Bronchial epithelial cell (primary cell): ENCODE results near the gene SRPK2. TPM values are rescaled to one million over a fixed set of nuclear protein-coding genes. Genes with fewer than 3 reads are reported as not detected.

Experiments
- DNase-seq: peaks from one replicate; pipeline ENCODE4 v3.0.0-alpha.2; 2010; ENCODE audit warnings: low read depth
- FAIRE-seq: peaks from 2 replicates; lab custom pipeline; 2011; peaks lifted over from hg19 to GRCh38; lab: Jason Lieb, UNC
- H3K27me3 ChIP-seq: 2 replicates; pipeline ENCODE4 v1.5.1; 2011; ENCODE audit warnings: low read length; ENCODE audit not compliant: control insufficient read depth, insufficient read depth
- H3K36me3 ChIP-seq: 2 replicates; pipeline ENCODE4 v1.5.1; 2011; ENCODE audit warnings: low read length; ENCODE audit not compliant: control insufficient read depth, insufficient read depth
- H3K4me3 ChIP-seq: 2 replicates; pipeline ENCODE4 v1.5.1; 2011; ENCODE audit warnings: mild to moderate bottlenecking, low read depth, low read length, control low read depth
- CTCF ChIP-seq: IDR thresholded peaks from 2 replicates; pipeline ENCODE4 v1.5.1; 2011; ENCODE audit warnings: mild to moderate bottlenecking, moderate library complexity, low read length, control low read depth, inconsistent platforms; ENCODE audit not compliant: insufficient read depth, severe bottlenecking
- total RNA-seq: library from RNA; depleted of rRNA; stranded (reverse); fragments of >200 nt; gene quantifications from 2 replicates; pipeline ENCODE4 v1.2.1, GENCODE V29; 2014

The SRPK2 gene
- total RNA-seq, 1 donor from 2014 or later, result 43.4 TPM

- H3K36me3 ChIP-seq, result peaks cover 1% of the 10 kb centered on the region
- DNase-seq (no peak), FAIRE-seq (no peak)
- no peak overlapping the region for H3K4me3 ChIP-seq
- no peaks in the 10 kb centered on the region for H3K27me3 ChIP-seq
- no peak for TF ChIP-seq CTCF
These were observed 183.0 kb downstream of the SRPK2 start for GRCh38 chr7:105205592-105206237.

DNA sequence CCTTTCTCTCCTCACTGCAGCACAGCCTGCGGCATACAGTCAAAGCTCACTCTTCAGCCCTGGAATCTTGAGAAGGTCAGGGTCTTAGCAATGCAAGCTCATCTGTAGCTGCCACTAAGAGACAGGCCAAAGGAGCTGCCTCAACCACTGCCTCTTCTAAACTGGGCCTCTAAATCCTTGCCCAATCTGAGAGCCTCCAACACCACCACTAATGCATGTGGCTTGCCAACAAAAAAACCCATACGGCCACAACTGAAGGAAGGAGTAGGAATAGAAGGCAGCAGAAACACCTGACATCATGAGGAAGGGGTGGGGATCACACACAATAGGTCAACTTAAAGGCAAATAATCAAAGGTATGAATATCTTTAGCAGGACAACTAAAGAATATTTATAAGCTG is 183.8 kb downstream of the SRPK2 start:
- TF ChIP-seq CTCF, result no peak
- Histone ChIP-seq H3K36me3 (peaks cover 1% of the 10 kb centered on the region), H3K27me3 (no peaks in the 10 kb centered on the region), H3K4me3 (no peak overlapping the region)
- FAIRE-seq (no peak), DNase-seq (no peak)

DNA sequence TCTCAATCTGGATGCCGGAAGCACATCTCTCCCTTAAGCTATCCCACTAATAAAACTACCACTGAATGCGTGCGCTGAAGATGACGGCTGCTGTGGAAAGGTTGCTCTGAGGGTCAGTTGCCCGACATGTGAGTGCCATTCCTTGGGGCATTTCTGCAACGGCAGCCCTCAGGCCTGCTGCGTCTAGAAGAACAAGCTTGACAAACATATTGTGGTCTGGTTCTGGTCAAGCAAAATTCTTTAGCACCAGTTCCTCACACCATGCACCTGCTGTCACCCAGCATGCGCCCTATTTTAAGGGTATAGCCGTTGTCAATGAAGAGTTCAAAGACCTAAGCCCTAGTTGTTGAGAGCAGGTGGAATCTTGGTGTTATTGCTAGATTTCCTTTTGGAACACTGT is 184.2 kb downstream of the SRPK2 start:
- FAIRE-seq, result peak; percentile 50
- DNase-seq, result no peak
- no peak overlapping the region for H3K4me3 ChIP-seq
- no peak for TF ChIP-seq CTCF
- peaks cover 1% of the 10 kb centered on the region for H3K36me3 ChIP-seq
- H3K27me3 ChIP-seq, result no peaks in the 10 kb centered on the region

DNA sequence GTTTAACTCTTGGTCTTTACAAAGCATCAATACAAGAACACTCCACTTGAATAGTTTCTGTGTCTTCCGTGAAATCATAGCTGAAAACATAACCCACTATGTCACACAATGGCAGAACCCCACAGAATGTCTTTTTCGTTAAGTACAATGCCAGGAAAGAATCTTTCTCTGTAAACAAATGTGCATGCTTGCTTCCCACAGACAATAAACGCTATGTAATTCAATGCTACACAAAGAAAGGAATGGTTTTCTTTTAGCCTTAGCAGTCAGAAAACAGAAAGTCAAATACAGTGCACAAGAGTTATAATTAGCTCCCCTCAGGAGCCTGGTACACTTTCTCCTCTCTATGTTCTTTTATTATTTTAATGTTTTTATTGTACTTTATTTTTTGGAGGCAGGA is 186.1 kb downstream of the SRPK2 start:
- Histone ChIP-seq H3K27me3 (no peaks in the 10 kb centered on the region), H3K36me3 (peaks cover 1% of the 10 kb centered on the region), H3K4me3 (no peak overlapping the region)
- DNase-seq, result no peak
- TF ChIP-seq CTCF, result no peak
- no peak for FAIRE-seq

GRCh38 chr7:105199386-105199785 is 189.3 kb downstream of the SRPK2 start:
- no peaks in the 10 kb centered on the region for H3K27me3 ChIP-seq
- peaks cover 1% of the 10 kb centered on the region for H3K36me3 ChIP-seq
- H3K4me3 ChIP-seq, result no peak overlapping the region
- FAIRE-seq (no peak), DNase-seq (peak; percentile 31)
- no peak for TF ChIP-seq CTCF

DNA sequence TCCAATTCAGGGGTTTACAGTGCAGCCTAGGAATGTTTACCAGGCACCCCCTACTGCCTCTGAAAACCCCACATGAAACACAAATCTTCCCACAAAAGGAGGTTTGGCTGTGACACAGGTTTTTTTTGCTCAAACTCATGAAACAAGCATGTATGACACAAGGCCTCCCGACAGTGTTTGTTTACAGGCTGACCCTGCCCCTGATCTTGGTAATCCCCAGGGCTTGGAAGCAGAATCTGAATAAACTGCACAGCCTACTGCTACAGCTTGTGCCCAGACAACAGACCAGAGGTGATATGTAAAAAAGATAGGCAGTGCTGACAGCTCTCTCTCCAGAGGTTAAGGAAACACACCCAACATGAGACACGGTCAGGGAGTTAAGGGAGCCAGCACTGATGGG is 190.5 kb downstream of the SRPK2 start:
- no peak for TF ChIP-seq CTCF
- DNase-seq (peak; percentile 50), FAIRE-seq (no peak)
- Histone ChIP-seq H3K4me3 (no peak overlapping the region), H3K36me3 (peaks cover 1% of the 10 kb centered on the region), H3K27me3 (no peaks in the 10 kb centered on the region)
